Suprapubic skin (tissue), 4 donors: ENCODE measurements around the gene HLCS.

Source experiments
- EP300 ChIP-seq: sonication (generic); formaldehyde crosslinking; IDR thresholded peaks from one replicate; pipeline ENCODE4 v1.6.1; 2017; ENCODE audit warnings: antibody characterized with exemption
- POLR2A ChIP-seq, 2 donors: fragments of 450-650 bp; IDR thresholded peaks; one replicate each; pipeline ENCODE4 v1.6.1; 2017; ENCODE audit warnings: antibody characterized with exemption in 2 of 2, mild to moderate bottlenecking in 2 of 2, moderate library complexity in 2 of 2
- POLR2AphosphoS5 ChIP-seq, 3 donors: sonication (generic); formaldehyde crosslinking; IDR thresholded peaks; one replicate each; pipeline ENCODE4 v1.6.1; 2017; ENCODE audit warnings: antibody characterized with exemption in 3 of 3
- TF ChIP-seq, protein P1 (sequence below), 2 donors: fragments of 200-600 bp in 1 of 2; fragments of 450-650 bp in 1 of 2; sonication (generic) in 1 of 2; IDR thresholded peaks; one replicate each; pipeline ENCODE4 v1.5.1; 2016 to 2019; ENCODE audit warnings: antibody characterized with exemption in 2 of 2, mild to moderate bottlenecking in 1 of 2, moderate library complexity in 1 of 2

DNA sequence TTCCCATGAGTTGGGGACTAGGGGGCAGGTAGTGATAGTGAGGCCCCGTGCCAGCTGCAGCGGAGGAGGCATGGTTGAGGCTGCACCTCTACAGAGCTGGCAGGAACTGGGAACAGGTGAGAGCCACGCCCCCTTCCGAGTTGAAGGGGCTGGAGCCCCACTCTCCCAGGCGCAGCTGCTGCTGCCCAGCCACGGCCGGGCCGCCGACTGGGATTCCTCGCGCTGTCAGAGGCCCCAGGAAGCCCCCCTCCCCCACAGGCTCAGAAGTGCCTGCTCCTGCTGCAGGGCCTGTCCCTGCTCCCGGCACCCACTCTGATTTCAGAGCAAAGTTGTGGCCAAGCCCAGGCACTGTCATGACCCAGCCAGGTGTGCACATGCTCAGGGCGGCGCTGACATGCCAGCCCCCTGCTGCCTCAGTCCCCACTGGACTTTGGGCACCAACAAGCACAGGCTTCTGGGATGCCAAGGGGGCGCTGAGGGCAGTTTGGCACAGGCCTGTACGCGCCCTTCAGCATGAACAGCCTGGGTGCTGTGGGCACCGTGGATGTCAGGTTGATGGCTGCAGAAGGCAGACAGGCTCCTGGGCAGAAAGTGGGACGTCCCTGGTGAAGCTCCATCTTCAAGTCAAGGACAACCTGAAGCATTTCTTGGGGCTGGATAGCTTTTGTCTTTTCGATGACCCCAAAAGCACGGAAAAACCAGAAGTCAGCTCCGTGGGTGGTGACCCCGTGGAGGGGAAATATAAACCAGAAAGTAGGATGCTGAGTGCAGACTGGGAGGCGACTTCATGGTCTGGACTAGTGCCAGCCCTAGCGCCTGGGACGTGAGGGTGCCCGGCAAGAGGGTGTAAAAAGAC lies 146.1 kb downstream of the HLCS start:
- TF ChIP-seq, protein P1, sequence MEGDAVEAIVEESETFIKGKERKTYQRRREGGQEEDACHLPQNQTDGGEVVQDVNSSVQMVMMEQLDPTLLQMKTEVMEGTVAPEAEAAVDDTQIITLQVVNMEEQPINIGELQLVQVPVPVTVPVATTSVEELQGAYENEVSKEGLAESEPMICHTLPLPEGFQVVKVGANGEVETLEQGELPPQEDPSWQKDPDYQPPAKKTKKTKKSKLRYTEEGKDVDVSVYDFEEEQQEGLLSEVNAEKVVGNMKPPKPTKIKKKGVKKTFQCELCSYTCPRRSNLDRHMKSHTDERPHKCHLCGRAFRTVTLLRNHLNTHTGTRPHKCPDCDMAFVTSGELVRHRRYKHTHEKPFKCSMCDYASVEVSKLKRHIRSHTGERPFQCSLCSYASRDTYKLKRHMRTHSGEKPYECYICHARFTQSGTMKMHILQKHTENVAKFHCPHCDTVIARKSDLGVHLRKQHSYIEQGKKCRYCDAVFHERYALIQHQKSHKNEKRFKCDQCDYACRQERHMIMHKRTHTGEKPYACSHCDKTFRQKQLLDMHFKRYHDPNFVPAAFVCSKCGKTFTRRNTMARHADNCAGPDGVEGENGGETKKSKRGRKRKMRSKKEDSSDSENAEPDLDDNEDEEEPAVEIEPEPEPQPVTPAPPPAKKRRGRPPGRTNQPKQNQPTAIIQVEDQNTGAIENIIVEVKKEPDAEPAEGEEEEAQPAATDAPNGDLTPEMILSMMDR (IDR thresholded peaks at IDR 0.05) = no peak
- TF ChIP-seq POLR2A (IDR thresholded peaks at IDR 0.05) = no peak
- TF ChIP-seq POLR2AphosphoS5 (IDR thresholded peaks at IDR 0.05) = no peak
- TF ChIP-seq EP300 = no peak
